Activated naive CD4-positive, alpha-beta T cell treated with anti-CD3 and anti-CD28 coated beads, Interleukin-2, amount 10 ng/mL, durations not matched to agents 7 days and 5 days (primary cell): ENCODE results near the gene NEUROG2.
"Not testable (repeated sequence)": the region's sequence is repeated elsewhere in the genome, so short reads cannot be mapped to it uniquely, and the experiment has no call there.

Experiments
- CTCF ChIA-PET: fragments of 350-600 bp; sonication (Branson Sonifier 250); formaldehyde crosslinking; loops from one replicate; lab custom pipeline; 2021; ENCODE audit warnings: antibody characterized with exemption; lab: Charles Lee
- DNase-seq: peaks from one replicate; pipeline ENCODE4 v3.0.0-alpha.2; 2020
- H3K27ac Mint-ChIP-seq: one replicate; pipeline ENCODE4 v1.8.0; 2021; ENCODE audit warnings: mild to moderate bottlenecking, moderate library complexity, mixed read lengths
- H3K27me3 Mint-ChIP-seq: one replicate; pipeline ENCODE4 v1.8.0; 2021; ENCODE audit warnings: mild to moderate bottlenecking, mixed read lengths
- H3K36me3 Mint-ChIP-seq: one replicate; pipeline ENCODE4 v1.8.0; 2021; ENCODE audit warnings: mixed read lengths
- H3K4me1 Mint-ChIP-seq: one replicate; pipeline ENCODE4 v1.8.0; 2021; ENCODE audit warnings: mixed read lengths
- H3K4me3 Mint-ChIP-seq: one replicate; pipeline ENCODE4 v1.8.0; 2021; ENCODE audit warnings: mild to moderate bottlenecking, moderate library complexity, mixed read lengths
- H3K9me3 Mint-ChIP-seq: one replicate; pipeline ENCODE4 v1.8.0; 2021; ENCODE audit warnings: mixed read lengths

NEUROG2 gene

DNA sequence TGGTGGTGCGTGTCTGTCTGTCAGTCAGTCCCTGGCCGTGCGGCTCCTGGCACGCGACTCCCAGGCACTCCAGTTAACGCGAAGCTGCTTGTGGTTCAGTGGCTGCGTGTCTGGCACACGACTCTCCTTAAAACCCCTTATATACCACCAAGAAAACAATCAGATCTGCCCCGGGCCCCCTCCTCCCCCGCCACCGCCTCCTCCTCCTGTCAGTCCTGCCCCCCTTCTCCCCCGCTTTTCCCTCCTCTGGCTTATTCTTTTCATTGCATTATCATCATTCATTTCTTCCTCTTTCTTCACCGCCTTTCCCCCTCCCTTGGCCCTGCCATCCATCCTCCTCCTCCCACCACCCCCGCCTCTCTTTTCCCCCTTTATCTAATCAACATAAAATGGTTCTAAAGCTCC lies at the start of gene NEUROG2:
Gene NEUROG2, minus strand, starts transcription at position 115 of the 405 bp plus-strand sequence. CDS start 705 bp downstream, outside the sequence.
- Mint-ChIP-seq H3K27ac (peak within 1 kb of the TSS; percentile 80), H3K9me3 (peaks cover 3% of the 10 kb centered on the region)

DNA sequence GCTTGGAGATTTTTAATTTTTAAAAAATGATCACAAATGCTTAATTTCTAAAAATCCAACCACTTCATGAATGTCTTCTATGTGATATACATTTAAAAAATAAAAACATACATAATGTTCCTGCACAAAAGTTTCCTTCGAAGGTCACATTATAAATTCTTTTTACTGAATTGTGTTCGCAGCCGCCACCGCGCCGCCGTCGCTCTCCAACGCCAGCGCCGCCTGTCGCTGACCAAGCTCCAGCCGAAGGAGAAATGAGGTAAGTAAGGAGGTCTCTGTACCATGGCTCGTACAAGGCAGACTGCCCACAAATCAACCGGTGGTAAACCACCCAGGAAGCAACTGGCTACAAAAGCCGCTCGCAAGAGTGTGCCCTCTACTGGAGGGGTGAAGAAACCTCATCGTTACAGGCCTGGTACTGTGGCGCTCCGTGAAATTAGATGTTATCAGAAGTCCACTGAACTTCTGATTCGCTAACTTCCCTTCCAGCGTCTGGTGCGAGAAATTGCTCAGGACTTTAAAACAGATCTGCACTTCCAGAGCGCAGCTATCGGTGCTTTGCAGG lies 48.8 kb upstream of the NEUROG2 start:
- H3K27ac Mint-ChIP-seq = no peak overlapping the region

More for the DNA sequence above, at the start of gene NEUROG2:
- DNase-seq = no peak
- Mint-ChIP-seq H3K27me3 (peaks cover 96% of the 10 kb centered on the region), H3K4me3 (peak within 1 kb of the TSS; percentile 80), H3K36me3 (peaks cover 9% of the 10 kb centered on the region), H3K4me1 (peaks cover 72% of the 10 kb centered on the region)
- CTCF ChIA-PET = interaction anchor here (1.2 to 1.5 kb wide), 2 partner anchors 8 to 417 kb away, joined by 3 to 4 read pairs; no protein-coding TSS in a partner anchor

DNA sequence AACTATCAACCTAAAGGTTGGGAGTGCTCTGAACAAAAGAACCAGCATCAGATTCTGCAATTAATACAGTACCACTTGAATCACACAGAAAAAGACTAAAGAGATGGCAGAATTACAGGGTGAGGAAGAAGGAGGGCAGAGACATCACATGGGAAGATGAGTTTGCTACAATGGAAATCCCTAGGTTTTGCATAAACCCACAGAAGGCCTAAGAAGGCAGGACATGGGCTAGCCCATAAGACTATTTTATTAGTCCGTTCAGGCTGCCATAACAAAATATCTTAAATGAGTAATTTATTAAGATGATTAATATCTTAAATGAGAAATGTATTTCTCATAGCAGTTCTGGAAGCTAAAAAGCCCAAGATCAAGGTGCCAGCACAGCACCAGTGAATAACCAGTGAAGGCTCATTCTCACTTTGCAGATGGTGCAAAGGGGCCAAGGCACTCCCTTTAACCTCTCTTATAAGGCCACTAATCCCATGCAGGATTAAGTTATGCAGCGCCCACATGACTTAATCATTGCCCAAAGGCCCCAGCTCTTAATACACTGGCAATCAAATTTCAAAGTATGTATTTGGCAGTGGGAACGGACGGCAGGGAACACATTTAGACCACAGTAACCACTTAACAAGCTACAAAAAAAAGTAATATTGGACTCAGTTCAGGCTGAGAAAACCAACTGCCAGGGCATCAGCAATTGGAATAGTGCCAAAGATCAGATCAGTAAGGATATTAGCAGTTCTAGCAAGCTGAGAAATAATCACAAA lies 47.6 kb upstream of the NEUROG2 start:
- no peak for DNase-seq
- Mint-ChIP-seq H3K27ac (no peak overlapping the region), H3K4me1 (peaks cover 12% of the 10 kb centered on the region), H3K9me3 (no peaks in the 10 kb centered on the region), H3K36me3 (peaks cover 27% of the 10 kb centered on the region), H3K27me3 (no peaks in the 10 kb centered on the region), H3K4me3 (no peak overlapping the region)
- CTCF ChIA-PET = no interaction called here

More for the DNA sequence above, 48.8 kb upstream of the NEUROG2 start:
- CTCF ChIA-PET = no interaction called here
- Mint-ChIP-seq H3K27me3 (no peaks in the 10 kb centered on the region), H3K9me3 (no peaks in the 10 kb centered on the region), H3K36me3 (peaks cover 27% of the 10 kb centered on the region), H3K4me1 (peaks cover 10% of the 10 kb centered on the region), H3K4me3 (no peak overlapping the region)
- DNase-seq = no peak

DNA sequence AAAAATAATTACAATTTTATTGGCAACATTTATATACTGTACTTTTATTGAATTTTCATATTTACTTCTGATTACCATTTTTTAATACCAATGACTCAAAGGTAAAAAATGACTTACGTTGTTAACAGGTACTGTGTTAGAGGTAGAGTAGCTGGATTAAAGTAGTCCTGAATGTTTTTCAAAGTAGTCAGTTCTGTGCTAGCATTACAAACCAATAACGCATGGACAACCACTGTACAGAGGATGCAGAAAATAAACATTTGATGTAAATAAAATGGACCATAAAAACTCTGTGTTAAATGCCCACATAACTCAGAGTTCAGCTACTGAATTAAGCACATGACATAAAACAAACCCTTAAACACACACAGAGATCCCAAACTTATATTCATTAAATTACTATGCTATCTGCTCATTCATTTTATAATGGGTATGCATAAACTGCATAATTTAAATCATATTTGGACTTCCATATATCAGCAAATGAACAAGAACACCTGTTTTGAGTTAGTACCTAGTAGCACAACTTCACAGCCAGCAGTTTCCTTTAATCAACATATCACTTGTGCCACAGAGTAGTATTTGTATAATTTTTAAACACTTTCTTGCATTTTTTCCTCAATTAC lies 46.4 kb upstream of the NEUROG2 start:
- no peaks in the 10 kb centered on the region for H3K9me3 Mint-ChIP-seq
- CTCF ChIA-PET = no interaction called here
- H3K36me3 Mint-ChIP-seq = peaks cover 25% of the 10 kb centered on the region
- no peak for DNase-seq
- H3K27me3 Mint-ChIP-seq = no peaks in the 10 kb centered on the region
- H3K27ac Mint-ChIP-seq = no peak overlapping the region
- H3K4me1 Mint-ChIP-seq = peaks cover 12% of the 10 kb centered on the region
- H3K4me3 Mint-ChIP-seq = no peak overlapping the region

DNA sequence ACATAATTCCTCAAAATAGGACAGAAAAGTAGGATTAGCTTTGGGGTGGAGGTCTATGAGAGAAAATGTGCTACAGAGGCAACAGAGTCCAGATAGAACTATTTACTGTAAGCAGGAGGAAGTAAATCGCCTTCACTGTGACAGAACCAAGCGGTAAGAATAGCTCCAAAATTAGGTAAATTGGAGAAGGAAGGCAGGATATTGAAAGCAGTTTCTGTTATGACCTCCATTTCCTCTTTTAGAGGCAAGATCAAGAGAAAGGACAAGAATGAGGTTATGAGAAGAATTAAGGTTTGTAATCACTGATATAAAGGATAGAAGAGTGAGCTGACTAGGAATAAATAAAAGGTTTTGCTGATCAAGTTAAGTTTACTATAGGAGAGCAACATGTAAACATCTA lies 44.1 kb upstream of the NEUROG2 start:
- Mint-ChIP-seq H3K4me3 (no peak overlapping the region), H3K9me3 (no peaks in the 10 kb centered on the region), H3K27me3 (no peaks in the 10 kb centered on the region), H3K27ac (no peak overlapping the region), H3K36me3 (peaks cover 21% of the 10 kb centered on the region), H3K4me1 (peaks cover 12% of the 10 kb centered on the region)
- DNase-seq = no peak
- CTCF ChIA-PET = interaction anchor here (0.8 to 1.3 kb wide), 2 partner anchors 10 to 232 kb away, joined by 3 to 6 read pairs; no protein-coding TSS in a partner anchor

DNA sequence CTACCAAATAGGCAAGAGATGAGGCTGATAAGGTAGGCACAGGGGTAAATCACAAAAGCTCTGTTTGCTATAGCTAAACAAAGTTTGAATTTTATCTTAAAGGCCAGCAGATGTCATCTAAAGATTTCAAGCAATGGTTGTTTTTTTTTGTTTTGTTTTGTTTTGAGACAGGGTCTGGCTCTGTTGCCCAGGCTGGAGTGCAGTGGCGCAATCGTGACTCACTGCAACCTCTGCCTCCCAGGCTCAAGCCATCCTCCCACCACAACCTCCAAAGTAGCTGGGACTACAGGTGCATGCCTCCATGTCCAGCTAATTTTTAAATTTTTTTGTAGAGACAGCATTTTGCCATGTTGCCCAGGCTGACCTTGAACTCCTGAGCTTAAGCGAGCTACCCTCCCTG lies 43.1 kb upstream of the NEUROG2 start:
- H3K9me3 Mint-ChIP-seq = no peaks in the 10 kb centered on the region
- H3K27ac Mint-ChIP-seq = no peak overlapping the region
- peaks cover 12% of the 10 kb centered on the region for H3K4me1 Mint-ChIP-seq
- CTCF ChIA-PET = interaction anchor here (1.3 kb wide), 1 partner anchor 9 kb away, joined by 6 read pairs; no protein-coding TSS in a partner anchor
- peaks cover 26% of the 10 kb centered on the region for H3K36me3 Mint-ChIP-seq
- H3K4me3 Mint-ChIP-seq = no peak overlapping the region
- no peaks in the 10 kb centered on the region for H3K27me3 Mint-ChIP-seq
- DNase-seq = no peak

DNA sequence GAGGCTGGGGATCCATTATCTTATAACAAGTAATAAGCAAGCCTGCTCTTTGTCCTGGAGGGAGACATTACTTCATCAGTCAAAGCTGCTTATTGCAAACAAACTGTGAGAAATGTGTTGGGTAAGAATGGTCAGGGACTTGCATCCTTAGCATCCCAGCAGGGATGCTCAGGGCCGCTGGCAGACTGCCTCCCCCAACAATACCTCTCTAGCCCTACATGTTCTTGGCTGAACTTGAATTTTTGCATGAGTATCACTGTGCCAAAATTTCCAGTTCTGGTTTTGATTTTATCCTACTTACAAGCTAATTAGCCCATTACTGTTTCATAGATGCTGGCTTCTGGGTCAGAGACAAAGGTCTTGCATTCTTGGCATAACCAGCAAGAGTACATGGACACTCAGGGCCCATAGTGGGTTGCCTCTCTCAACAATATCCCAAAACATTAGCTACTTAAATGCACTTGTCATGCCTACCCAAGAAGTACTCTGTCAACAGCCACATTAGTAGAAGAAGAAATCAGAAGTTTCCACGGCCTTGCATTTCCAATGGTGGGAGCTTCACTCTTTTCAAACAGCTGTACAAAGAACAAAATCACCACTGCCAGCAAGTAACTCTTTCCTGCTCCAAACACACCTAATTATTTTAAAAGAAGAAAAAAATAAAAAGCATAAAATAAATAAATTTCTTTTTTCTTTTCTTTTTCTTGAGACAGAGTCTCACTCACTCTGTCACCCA lies 41.9 kb upstream of the NEUROG2 start:
- H3K27me3 Mint-ChIP-seq = no peaks in the 10 kb centered on the region
- H3K9me3 Mint-ChIP-seq = no peaks in the 10 kb centered on the region
- no peak overlapping the region for H3K27ac Mint-ChIP-seq
- CTCF ChIA-PET = interaction anchor here (1.4 kb wide), 1 partner anchor 10 kb away, joined by 4 read pairs; no protein-coding TSS in a partner anchor
- no peak for DNase-seq
- no peak overlapping the region for H3K4me3 Mint-ChIP-seq
- peaks cover 31% of the 10 kb centered on the region for H3K36me3 Mint-ChIP-seq
- H3K4me1 Mint-ChIP-seq = peaks cover 12% of the 10 kb centered on the region

DNA sequence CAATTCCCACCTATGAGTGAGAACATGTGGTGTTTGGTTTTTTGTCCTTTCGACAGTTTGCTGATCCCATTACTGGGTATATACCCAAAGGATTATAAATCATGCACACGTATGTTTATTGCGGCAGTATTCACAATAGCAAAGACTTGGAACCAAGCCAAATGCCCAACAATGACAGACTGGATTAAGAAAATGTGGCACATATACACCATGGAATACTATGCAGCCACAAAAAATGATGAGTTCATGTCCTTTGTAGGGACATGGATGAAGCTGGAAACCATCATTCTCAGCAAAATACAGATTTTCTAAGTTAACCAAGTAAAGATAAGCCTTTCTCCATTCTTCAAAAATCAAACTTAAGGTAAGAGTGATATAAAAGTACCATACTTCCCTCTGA lies 38.3 kb upstream of the NEUROG2 start:
- H3K36me3 Mint-ChIP-seq = peaks cover 16% of the 10 kb centered on the region
- CTCF ChIA-PET, DNase-seq, H3K9me3 Mint-ChIP-seq, H3K27me3 Mint-ChIP-seq, H3K4me3 Mint-ChIP-seq, H3K27ac Mint-ChIP-seq, H3K4me1 Mint-ChIP-seq: not testable (repeated sequence)

DNA sequence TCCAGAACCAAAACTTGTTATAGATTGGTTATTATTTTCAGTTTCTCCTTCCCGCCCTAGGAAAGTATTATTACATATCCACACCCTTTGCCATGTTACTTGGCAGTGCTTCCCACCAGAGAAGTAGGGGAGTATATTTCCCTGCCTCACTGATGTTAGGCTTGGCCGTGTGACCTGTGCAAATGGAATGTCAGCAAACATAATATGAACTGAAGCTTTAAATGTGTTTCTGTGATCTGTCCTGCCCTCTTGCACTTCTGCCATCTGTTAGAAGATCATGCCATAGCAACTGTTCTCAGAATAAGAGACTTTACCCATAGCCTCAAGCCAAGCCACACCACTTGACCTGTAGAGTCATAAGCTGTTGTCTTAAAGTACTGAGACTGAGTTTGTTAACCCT lies 36.7 kb upstream of the NEUROG2 start:
- Mint-ChIP-seq H3K27me3 (no peaks in the 10 kb centered on the region), H3K9me3 (no peaks in the 10 kb centered on the region), H3K4me3 (no peak overlapping the region), H3K36me3 (peaks cover 16% of the 10 kb centered on the region), H3K4me1 (no peaks in the 10 kb centered on the region), H3K27ac (no peak overlapping the region)
- CTCF ChIA-PET = no interaction called here
- no peak for DNase-seq

DNA sequence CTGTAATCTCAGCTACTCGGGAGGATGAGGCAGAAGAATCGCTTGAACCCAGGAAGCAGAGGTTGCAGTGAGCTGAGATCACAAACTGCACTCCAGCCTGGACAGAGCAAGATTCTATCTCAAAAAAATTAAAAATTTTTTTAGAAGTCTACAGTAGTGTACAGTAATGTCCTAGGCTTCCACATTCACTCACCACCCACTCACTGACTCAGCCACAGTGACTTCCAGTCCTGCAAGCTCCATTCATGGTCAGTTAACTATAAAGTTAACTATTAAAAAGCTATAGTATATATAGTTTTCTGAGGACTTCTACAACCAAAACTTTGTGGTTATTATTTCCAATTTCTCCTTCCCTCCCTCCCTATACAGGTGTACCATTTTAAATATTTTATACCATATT lies 34.7 kb upstream of the NEUROG2 start:
- no peak overlapping the region for H3K27ac Mint-ChIP-seq
- H3K9me3 Mint-ChIP-seq = no peaks in the 10 kb centered on the region
- no peaks in the 10 kb centered on the region for H3K4me1 Mint-ChIP-seq
- H3K27me3 Mint-ChIP-seq = no peaks in the 10 kb centered on the region
- H3K36me3 Mint-ChIP-seq = peaks cover 13% of the 10 kb centered on the region
- CTCF ChIA-PET = interaction anchor here (0.8 kb wide), 1 partner anchor 9 kb away, joined by 6 read pairs; no protein-coding TSS in a partner anchor
- no peak for DNase-seq
- H3K4me3 Mint-ChIP-seq = no peak overlapping the region

DNA sequence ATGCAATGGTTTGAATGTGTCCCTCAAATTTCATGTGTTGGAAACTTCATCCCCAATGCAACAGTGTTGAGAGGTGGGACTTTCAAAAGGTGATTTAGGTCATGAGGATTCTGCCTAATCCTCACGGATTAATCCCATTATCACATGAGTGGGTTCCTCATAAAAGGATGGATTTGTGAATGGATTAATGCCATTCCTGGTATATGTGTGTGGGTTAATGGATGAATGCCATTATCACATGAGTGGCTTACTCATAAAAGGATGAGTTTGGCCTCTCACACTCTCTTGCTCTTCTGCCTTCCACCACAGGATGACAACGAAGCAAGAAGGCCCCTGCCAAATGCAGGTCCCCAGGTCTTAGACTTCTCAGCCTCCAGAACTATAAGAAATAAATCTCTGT lies 30.5 kb upstream of the NEUROG2 start:
- no peaks in the 10 kb centered on the region for H3K9me3 Mint-ChIP-seq
- H3K27ac Mint-ChIP-seq = no peak overlapping the region
- CTCF ChIA-PET = no interaction called here
- H3K27me3 Mint-ChIP-seq = no peaks in the 10 kb centered on the region
- no peak overlapping the region for H3K4me3 Mint-ChIP-seq
- H3K36me3 Mint-ChIP-seq = peaks cover 11% of the 10 kb centered on the region
- H3K4me1 Mint-ChIP-seq = no peaks in the 10 kb centered on the region
- no peak for DNase-seq

DNA sequence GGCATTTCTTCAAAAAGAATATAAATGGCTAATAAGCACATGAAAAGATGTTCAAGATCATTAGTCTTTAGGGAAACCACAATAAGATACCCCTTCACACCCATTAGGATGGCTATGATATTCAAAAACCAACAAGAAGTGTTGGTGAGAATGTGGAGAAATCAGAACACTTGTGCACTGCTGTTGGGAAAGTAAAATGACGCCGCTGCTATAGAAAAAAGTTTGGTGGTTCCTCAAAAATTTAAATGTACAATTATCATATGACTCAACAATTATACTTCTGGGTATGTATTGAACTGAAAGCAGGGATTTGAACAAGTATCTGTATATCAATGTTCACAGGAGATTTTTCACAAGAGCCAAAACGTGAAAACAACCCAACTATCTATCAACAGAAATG lies 29.4 kb upstream of the NEUROG2 start:
- H3K36me3 Mint-ChIP-seq = peaks cover 11% of the 10 kb centered on the region
- no peak for DNase-seq
- no peaks in the 10 kb centered on the region for H3K27me3 Mint-ChIP-seq
- H3K9me3 Mint-ChIP-seq = no peaks in the 10 kb centered on the region
- H3K4me3 Mint-ChIP-seq = no peak overlapping the region
- CTCF ChIA-PET = no interaction called here
- no peaks in the 10 kb centered on the region for H3K4me1 Mint-ChIP-seq
- H3K27ac Mint-ChIP-seq = no peak overlapping the region

DNA sequence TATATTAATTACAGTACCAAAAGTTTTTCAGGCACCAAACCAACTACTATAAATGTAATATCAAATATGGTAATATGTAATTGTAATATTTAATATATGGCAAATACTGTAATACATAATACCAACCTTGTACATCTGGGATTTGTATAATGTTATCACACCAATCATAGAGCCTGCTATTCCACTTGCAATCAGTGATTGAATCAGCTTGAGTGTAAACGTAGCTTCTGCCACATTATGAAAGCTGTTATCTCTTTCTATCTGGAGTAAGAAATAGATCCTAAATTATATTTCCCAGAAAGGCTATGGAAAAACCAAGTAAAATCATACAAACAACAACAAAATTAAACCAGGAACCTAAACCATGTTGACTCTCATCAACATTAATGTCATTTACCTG lies 24.7 kb upstream of the NEUROG2 start:
- CTCF ChIA-PET = interaction anchor here (0.8 kb wide), 1 partner anchor 216 kb away, joined by 3 read pairs; no protein-coding TSS in a partner anchor
- Mint-ChIP-seq H3K36me3 (peaks cover 16% of the 10 kb centered on the region), H3K27ac (no peak overlapping the region), H3K4me1 (no peaks in the 10 kb centered on the region), H3K27me3 (no peaks in the 10 kb centered on the region), H3K9me3 (no peaks in the 10 kb centered on the region), H3K4me3 (no peak overlapping the region)
- no peak for DNase-seq

DNA sequence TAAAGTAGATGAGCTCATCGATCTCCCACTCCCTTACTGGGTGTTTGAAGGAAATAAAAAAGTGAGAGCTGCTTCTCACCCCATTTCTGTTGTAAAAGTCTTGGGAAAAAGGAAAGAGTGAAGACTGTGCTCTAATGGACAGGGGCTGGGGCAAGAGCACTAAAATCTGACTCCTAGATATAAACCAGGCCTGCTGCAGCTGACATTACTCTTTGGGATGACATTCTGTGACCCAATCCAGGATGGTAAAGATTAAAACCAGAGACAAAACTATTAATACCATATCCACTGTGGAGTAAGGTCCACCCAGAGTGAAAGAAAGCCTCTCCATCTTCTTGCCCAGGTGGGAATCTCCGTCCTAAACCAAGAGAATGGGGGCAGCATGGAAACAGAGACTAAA lies 20.1 kb upstream of the NEUROG2 start:
- no peak for DNase-seq
- Mint-ChIP-seq H3K4me3 (no peak overlapping the region), H3K27me3 (peaks cover 4% of the 10 kb centered on the region), H3K36me3 (peaks cover 5% of the 10 kb centered on the region), H3K9me3 (no peaks in the 10 kb centered on the region), H3K4me1 (no peaks in the 10 kb centered on the region), H3K27ac (no peak overlapping the region)
- CTCF ChIA-PET = interaction anchor here (1.2 to 1.3 kb wide), 2 partner anchors 12 to 70 kb away, joined by 3 to 4 read pairs; no protein-coding TSS in a partner anchor
